ENCODE results near the gene GFPT2.
"Not testable (repeated sequence)": the region's sequence is repeated elsewhere in the genome, so short reads cannot be mapped to it uniquely, and the experiment has no call there.

The GFPT2 gene

DNA sequence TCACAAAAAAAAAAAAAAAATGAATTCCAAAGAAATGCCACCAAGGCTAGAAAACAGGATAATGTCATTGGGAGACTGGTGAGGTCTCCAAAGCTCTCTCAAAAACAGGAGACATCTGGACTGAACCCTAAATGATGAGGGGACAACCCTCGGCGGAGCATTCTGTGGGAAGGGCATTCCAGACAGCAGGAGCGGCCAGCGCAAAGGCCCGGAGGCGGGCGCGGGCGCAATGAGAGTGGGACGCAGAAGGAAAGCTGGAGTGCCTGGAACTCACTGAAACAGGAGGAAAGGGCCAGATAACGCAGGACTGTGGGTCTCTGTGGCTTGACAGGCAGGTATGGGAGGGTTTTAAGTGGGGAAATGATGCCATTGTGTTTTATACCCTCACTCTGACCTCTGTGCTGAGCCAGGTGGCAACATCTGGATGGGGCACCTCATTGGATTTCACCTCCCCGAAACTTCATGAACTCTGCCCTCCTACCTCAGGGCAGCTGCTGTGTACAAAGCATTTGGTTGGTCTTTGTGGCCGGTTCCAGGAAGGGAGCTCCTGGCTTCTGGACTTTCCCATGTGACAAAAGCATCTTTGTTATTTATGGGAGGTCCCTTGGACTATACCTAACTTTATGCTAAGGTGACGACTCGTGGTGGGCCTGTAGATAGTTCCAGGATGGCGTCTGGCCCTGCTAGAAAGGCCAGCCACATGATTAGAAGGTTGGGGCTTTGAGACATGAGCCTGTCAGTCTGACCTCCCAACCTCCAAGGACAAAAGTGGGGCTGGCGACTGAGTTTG, 49.7 kb downstream of the GFPT2 start:
- DNase-seq = no peak

DNA sequence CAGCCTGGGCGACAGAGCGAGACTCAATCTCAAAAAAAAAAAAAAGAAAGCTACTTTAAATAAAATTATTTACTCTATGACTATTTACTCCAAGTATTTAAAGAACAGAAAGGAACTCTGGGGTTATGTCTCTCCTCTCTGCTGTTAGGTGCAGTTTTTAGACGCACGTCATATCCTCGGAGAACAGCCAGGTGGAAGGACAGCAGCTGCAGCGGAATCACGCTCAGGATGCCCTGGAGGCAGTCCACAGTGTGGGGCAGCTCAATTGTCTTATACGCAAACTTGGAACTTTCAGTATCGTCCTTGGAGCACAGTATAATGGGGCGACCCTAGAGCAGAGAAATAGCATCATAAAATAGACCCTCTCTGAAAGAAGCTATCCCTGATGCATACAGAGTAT, 50.9 kb downstream of the GFPT2 start:
- no peak for DNase-seq

DNA sequence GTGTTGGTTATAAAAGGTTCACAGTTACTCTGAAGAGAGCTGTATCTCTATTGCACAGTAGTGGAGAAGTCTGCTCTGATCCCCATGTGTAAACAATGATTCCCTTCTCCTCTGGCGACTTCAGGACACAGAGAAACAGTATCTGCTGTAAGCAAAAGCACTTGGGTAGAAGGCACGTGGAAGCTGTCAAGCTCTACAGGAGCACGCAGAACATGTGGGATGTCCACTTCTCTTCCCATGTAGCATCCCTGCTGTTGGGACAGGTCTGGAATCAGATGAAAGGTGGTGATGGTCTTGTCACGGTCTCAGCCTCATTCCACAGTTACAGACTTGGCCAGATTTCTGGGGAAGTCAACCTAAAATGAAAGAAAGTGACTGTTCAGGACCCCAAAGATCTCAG, 51.9 kb downstream of the GFPT2 start:
- DNase-seq = no peak

DNA sequence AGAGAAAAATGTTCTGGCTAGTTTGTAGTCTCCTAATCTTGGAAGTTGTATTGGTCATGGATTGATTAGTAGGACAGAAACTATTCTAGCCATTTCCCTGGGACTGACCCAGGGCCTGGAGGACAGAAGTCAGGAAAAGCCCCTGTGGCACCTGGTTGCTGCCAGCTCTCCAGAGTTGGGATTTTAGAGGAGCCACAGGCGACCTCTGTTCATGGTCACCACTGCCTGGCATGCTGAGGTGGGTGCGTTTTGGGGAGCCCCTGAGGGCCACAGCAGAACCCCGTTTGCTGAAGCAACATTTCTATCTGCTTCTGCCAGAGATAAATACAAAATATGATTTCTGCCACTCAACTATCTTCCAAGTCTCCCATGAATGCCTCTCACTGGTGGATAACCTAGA, 53.6 kb downstream of the GFPT2 start:
- no peak for DNase-seq

DNA sequence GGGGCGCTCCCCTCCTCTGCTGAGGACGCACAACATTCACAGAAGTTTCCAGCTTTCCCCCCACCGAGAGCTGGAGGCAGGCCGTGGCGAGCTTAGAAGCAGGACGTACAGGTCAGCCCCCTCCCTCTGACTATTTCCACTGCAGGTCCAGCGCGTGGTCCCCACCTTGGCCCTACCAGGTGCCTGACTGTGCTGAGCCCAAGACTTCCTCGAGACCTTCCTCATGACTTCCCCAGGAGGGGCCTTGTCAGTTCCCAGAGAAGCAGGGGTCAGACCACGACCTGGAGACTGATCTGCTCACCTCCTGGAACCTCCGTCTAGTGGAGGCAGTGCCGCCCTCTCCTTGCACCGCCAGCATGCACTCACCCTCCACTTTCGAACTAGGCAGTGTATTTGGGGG, 54.1 kb downstream of the GFPT2 start:
- not testable (repeated sequence) for DNase-seq

DNA sequence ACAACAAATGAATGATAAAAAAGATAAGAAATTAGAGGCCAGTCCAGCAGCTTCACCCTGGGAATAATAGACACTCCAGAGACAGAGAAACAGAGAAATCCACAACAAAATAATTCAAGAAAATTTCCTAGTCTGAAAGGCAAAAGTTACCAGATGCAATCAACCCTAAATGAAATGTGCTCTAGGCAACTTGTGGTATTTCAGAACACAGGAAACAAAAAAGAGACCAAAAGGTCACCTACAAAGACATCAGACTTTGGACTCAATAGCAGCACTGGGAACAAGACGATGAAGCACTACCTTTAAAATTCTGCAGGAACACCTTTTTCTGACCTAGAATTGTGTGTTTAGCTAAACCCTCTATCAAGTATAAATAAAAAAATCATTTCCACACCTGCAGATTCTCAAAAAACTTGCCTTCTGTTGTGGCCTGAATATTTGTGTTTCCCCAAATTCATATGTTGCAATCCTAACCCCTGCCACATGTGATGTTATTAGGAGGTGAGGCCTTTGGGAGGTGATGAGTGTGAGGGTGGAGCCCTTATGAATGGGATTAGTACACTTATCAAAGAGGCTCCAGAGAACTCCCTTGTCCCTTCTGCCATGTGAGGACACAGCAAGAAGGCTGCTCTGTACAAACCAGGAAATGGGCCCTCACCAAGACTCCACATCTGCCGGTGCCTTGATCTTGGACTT, 55.4 kb downstream of the GFPT2 start:
- DNase-seq = no peak

DNA sequence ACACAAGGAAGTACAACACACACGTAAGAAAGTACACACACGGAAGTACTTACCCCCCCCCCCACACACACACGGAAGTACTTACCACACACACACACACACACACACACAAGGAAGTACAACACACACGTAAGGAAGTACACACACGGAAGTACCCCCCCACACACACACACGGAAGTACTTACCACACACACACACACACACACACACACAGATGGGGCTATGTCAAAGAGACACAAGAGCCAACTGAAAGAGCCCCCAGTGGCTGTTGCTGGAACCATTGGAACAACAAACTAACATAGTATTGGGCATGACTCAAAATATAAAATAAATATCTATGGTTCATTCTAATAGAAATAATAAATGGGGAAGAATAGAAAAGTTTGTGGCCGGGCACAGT, 56.4 kb downstream of the GFPT2 start:
- no peak for DNase-seq

DNA sequence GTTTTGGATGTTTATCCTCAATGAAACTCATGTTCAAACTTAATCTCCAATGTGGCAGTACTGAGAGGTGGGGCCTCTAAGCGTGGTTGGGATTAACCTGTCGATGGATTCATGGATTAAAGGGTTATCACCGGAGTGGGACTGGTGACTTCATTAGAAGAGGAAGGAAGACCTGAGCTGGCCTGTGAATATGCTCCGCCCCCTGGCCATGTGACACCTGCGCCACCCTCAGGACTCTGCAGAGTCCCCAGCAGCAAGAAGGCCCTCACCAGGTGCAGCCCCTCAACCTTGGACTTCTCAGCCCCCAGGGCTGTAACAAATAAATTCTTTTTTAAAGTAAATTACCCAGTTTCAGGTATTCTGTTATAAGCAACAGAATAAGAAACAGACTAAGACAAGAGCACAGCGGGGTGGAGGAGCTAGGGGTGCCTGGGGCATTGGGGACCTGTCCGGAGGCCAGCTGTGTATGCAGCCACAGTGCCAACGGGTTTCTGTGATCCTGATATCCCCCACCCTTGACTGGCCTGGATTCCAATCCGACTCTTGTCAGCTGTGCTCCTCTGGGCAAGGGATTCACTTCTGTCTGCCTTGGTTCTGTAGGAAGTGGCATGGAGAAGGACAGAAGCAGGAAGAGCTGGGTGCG, 58.1 kb downstream of the GFPT2 start:
- no peak for DNase-seq

DNA sequence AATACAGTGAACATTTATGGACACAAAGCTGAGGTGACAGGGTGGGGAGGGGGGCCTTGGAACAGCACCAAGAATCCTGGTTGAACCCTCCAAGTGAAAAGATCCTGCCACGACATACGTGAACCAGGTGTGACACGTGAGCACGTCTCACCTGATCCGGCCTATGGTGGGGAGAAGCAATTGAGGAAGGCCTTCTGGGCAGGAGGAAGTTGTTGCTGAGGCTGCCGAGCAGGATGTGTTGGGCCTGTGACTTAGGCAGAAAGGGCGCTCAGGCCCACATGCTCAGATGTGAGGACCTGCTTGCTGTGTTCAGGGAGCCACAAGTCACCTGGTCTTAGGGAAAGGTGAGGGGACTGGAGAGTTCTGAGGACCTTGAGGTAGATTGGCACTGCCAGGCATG, 58.7 kb downstream of the GFPT2 start:
- DNase-seq = no peak

DNA sequence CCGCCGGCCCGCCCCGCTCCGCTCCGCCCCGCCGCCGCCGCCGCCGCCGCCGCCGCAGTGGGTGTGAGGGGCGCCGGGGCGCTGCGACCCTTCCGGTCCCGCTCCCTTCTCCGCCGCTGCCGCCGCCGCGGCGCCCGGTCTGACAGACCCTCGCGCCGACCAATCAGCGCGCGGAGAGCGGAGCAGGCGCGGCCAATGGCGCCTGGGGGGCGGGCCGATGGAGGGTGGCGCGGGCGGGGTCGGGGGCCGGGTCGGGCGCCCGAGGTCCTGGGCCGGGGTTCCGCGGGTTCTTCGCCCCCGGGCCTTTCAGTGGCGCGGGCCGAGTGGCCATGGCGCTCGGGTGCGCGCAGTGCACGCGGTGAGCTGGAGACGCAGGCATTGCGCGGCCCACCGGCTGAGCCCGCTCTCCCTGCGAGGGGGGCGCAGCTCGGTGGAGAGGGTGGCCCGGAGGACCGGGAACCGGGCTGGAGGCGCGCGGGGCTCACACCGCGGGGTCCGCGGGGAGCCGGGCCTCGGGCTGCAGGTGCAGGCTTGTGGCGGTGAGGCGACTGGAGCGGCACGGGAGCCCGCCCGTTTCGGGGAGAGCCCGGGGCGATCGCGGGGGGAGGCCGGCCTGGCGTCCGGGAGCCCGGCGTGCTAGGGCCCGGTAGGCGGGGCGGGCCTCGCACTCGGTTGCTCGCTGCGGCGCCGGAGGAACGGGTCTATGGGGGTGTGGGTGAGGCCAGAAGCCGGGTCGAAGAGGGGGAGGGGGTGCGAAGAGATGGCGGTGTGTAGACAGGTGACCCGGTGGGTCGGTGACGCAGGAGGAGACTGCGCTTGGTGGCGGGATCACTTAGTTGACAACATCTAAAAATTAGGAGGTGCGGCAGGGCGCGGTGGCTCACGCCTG, 60.9 kb downstream of the GFPT2 start, which contains the start of gene MAPK9:
MAPK9 (minus strand) TSS at position 141 of the 889 bp plus-strand sequence. CDS start 11,522 bp downstream, outside the sequence.
- DNase-seq = peak; percentile 85

DNA sequence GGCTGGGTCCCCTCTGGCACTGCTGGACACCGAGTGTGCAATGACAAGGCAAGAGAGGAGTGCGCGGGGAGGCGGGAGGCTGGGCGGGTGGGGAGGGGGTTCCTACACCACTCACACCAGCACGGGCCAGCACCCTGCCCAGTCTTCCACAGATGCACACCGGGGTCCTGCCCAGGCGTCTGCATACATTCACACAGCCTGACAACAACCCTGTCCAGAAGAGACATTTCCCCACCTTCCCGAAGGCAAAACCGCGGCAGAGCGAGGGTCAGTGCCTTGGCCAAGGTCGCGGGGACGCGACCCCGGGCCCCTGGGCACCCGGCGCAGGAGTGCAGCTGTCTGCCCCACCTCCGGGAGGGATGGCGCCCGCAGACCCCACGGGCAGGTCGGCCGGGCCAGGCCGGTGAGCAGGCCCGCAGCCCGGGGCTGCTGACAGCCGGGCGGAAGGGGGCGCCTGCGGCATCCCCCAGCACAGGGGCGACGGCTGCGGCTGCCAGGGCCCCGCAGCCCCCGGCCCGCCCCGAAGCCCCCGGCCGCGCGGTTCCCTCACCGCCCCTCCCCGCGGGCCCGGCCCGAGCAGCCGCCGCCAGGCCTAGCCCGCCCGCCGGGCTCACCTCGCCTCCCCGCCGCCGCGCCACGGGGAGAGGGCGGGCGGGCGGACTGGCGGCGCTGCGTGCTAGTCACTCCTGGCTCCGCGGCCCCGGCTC, 61.7 kb downstream of the GFPT2 start:
- DNase-seq = peak; percentile 56

DNA sequence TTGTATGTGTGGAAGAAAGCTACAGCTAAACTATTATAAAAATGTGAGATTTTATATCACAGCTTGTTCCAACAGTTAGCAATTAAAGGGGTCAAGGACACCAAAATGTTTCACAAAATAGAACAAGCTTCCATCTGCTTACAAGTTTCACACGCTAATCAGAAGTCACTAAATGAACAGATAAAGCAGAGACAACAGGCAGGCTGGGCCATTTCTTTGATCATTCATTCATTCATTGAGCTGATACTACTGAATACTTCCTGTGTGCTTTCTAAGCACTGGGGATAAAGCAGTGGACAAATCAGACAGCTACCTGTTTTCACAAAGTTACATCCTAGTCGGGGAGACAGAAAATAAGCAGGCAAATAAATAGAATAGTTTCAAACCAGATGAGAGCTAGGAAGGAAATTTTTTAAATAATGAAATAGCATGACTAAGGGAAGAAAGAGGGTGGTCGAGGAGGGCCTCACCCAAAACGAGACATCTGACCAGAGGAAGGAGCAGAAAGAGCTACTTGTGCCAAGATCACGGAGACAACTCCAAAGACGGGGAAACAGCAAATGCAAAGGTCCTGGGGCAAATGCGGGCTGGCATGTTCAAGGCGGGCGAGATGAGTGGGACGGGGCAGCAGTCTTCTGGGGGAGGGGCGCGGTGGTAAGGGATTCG, 62.4 kb downstream of the GFPT2 start:
- DNase-seq = no peak

DNA sequence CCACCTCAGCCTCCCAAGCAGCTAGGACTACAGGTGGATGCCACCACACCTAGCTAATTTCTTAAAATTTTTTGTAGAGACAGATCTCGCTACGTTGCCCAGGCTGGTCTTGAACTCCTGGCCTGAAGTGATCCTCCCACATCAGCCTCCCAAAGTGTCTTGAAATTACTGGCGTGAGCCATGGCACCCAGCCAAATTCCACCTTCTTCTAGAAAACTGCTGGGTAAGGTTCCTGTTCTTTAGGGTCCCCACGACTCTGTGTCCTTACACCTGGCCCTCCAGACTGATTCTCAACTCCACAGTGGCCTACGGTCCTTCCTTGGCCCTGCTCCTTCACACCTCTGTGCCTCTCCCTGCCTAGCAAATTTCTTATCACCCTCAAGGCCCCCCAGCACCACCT, 63.2 kb downstream of the GFPT2 start:
- DNase-seq = no peak

DNA sequence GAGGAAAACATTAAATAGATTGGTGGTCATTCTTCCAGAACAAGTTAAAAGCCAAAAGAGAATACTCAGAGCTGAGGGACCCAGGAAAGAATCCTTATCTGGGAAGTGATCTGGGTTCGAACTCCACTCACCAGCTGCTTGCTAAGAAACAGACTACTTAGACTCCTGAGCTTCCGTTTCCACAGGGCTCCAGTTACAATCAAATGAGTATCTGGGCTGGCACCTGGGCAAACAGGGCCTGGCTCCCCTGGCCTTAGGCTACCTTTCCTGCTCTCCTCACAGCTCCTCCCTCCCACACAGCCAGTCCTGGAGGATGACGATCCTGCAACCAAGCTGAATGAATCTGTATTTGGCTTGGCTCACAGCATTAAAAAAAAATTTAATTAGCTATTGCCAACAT, 63.7 kb downstream of the GFPT2 start:
- no peak for DNase-seq

DNA sequence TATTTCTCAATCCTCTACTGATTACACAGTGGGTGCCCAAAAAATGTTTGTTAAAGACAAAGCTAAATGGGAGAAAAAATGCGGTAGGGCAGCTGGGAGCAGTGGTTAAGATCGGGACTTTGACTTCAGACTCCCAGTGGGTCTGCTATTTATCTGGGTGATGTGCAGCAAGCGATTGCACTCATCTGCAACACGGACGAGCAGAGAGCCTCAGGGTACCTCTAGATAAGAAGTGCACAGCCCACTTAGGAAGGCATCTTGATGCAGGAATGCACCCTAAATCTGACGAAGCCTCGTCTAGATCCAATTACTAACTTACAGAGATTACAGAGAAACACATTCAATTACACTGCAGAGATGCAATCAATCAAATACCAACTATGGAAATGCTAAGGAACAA, 65.3 kb downstream of the GFPT2 start:
- DNase-seq = no peak

DNA sequence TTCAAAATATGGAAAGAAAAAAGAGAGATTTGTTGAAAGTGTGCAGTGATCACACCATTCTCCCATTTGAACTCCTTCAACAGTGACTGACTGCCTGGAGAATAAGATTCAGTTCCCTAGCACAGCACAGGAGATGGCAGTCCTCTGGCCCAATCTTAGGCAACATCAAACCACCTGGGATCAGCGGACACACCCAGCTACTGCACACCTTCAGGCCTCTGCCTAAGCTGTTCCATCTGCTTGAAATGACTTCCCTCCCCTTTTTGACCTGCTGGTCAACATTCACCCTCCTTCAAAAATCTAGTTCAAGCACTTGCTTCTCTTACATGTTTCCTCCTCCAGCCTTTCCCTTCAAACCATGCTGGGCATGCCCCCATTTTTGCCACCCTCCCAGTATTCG, 65.7 kb downstream of the GFPT2 start:
- no peak for DNase-seq

DNA sequence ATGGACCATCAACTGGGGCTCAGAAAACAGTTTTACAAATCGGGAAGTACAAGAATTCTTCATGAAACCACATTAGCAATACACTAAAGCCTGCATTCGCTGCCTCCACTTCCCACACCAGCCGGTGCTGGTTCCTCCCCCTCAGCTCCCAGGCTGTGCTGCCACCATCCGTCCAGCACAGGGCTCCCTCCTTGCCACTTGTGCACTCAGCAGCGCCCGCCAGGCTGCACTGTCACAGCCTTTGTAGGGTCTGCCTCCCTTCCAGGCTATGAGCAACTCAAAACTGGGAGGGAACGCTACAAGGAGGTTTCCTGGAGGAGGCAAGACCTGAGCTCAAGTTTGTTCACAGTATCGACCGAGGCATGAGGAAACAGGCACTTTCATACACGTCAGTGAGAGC, 69.0 kb downstream of the GFPT2 start:
- no peak for DNase-seq

DNA sequence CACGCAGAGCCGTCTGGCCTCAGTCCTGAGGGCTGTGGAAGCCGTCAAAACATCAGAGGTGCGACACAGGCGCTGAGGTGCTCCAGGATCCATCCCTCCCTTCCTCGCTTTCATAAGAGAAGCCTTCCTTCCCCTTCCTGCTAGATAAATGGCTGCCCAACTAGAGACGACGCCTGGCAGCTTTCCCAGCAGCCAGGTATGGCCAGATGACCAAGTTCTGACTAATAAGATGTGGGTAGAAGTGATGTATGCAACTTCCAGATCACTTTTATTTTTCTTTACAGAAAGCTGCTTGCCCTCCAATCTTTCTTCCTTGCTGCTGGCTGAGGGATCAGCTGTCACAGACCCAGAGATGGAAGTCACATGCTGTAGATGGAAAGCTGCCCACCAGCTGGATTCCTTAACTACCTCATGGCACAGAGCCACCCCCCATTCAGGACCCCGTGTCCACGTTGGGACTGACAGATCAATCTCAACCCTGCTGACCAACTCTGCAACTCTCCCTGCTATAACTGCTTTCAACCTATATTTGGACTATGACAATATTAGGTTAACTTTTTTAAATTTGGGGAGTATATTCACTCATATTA, 70.0 kb downstream of the GFPT2 start:
- DNase-seq = no peak

DNA sequence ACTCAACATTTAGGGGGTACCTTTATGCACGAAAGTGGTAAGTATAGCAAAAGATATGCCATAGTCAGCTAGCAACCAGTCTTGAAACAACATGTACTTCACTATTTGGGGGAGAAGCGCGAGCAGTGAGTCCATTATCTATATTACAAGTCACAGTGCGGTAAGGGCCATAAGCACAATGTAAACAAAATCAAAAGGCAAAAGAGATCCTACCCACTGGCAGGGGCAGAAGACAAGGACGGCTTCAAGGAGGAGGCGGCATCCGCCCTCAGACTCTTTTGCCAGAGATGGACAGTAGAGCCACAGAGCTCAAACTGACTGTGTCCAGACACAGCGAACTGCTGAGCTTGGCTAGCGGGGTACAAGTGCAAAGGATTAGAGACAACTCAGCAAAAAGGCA, 70.9 kb downstream of the GFPT2 start:
- no peak for DNase-seq

DNA sequence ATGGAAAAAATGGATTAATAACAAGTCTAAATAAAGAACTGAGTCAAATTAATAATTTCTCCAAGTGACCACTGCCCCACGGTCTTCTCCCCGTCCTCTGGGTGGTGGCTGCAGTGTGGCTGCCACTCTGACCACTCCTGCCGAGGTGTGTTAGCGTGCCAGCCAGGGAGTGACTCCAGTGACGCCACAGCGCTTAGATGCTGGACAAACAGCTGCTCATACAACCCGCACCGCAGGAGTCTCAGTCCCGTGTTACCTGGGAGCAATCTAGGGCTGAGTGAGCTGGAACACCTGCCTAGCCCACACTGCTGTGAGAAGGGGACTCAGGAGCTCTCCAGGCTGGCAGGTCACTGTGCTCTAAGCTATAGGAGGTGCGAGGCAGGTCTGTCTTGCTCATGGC, 71.4 kb downstream of the GFPT2 start:
- no peak for DNase-seq

DNA sequence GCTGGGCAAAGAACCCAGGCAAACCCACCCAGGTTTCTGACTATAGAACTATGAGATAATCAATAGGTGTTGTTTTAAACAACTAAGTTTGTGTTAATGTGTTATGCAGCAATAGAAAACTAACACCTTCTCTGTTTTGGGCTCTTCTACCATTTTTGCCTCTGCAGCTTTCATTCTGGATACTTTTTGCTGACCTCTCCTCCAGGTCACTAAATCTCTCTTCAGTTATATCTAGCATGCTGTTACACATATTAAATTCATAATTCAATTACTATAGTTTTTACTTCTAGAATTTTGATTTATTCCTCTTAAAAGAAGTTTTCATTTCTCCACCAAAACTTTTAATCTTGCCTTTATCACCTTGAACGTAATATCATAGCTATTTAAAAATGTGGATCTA, 78.4 kb downstream of the GFPT2 start:
- DNase-seq = no peak
